ENCODE results near the gene CYTH3. TPM values are rescaled to one million over a fixed set of nuclear protein-coding genes. Genes with fewer than 3 reads are reported as not detected.
"Not testable (repeated sequence)": the region's sequence is repeated elsewhere in the genome, so short reads cannot be mapped to it uniquely, and the experiment has no call there.

The CYTH3 gene
- total RNA-seq, 1 donor from 2014 or later = 29.5 TPM

- Histone ChIP-seq H3K27me3 (no peaks in the 10 kb centered on the region), H3K4me3 (no peak overlapping the region)
Measured at GRCh38 chr7:6232116-6232515, 40.3 kb downstream of the CYTH3 start.

GRCh38 chr7:6231184-6231583 lies 41.2 kb downstream of the CYTH3 start:
- no peak for DNase-seq (ENCODE audit: extremely low spot score in 2 of 2)
- no peak overlapping the region for H3K27ac ChIP-seq
- no peaks in the 10 kb centered on the region for H3K9me3 ChIP-seq
- H3K36me3 ChIP-seq = no peaks in the 10 kb centered on the region
- no peaks in the 10 kb centered on the region for H3K27me3 ChIP-seq
- no peak overlapping the region for H3K4me3 ChIP-seq
- intact Hi-C loops (cut with DNase I) = no loop called here
- H3K4me1 ChIP-seq = peaks cover 51% of the 10 kb centered on the region
- TF ChIP-seq POLR2AphosphoS5 (IDR thresholded peaks at IDR 0.05; ENCODE audit: insufficient read depth in 1 of 2, low read depth in 1 of 2) = no peak
- no peak for TF ChIP-seq POLR2A (IDR thresholded peaks at IDR 0.05)
- TF ChIP-seq CTCF (IDR thresholded peaks at IDR 0.05) = no peak

More at GRCh38 chr7:6232116-6232515, 40.3 kb downstream of the CYTH3 start:
- intact Hi-C loops (cut with DNase I) = no loop called here
- TF ChIP-seq CTCF (IDR thresholded peaks at IDR 0.05) (no peak), POLR2AphosphoS5 (IDR thresholded peaks at IDR 0.05; ENCODE audit: insufficient read depth in 1 of 2, low read depth in 1 of 2) (no peak)
- Histone ChIP-seq H3K27ac (no peak overlapping the region), H3K4me1 (peaks cover 41% of the 10 kb centered on the region), H3K9me3 (no peaks in the 10 kb centered on the region), H3K36me3 (no peaks in the 10 kb centered on the region)
- no peak for DNase-seq (ENCODE audit: extremely low spot score in 2 of 2)

- not testable (repeated sequence) for H3K27me3 ChIP-seq
- peaks cover 58% of the 10 kb centered on the region for H3K4me1 ChIP-seq
- intact Hi-C loops (cut with DNase I) = loop anchor here (5.0 kb wide), 1 partner anchor 43 kb away; the partner anchor contains the start of gene CYTH3
Measured at GRCh38 chr7:6229284-6229683, 43.1 kb downstream of the CYTH3 start.

GRCh38 chr7:6228361-6229229 lies 43.8 kb downstream of the CYTH3 start:
- H3K27me3 ChIP-seq = no peaks in the 10 kb centered on the region
- no peak overlapping the region for H3K4me3 ChIP-seq
- H3K9me3 ChIP-seq = no peaks in the 10 kb centered on the region
- no peak for DNase-seq (ENCODE audit: extremely low spot score in 2 of 2)
- H3K36me3 ChIP-seq = no peaks in the 10 kb centered on the region
- intact Hi-C loops (cut with DNase I) = loop anchor here (5.0 kb wide), 1 partner anchor 44 kb away; the partner anchor contains the start of gene CYTH3
- H3K27ac ChIP-seq = peak overlapping the region; percentile 68
- no peak for TF ChIP-seq POLR2AphosphoS5 (IDR thresholded peaks at IDR 0.05; ENCODE audit: insufficient read depth in 1 of 2, low read depth in 1 of 2)
- TF ChIP-seq CTCF (IDR thresholded peaks at IDR 0.05) = no peak
- TF ChIP-seq POLR2A (IDR thresholded peaks at IDR 0.05) = no peak
- H3K4me1 ChIP-seq = peaks cover 58% of the 10 kb centered on the region

More at GRCh38 chr7:6229284-6229683, 43.1 kb downstream of the CYTH3 start:
- not testable (repeated sequence) for DNase-seq (ENCODE audit: extremely low spot score in 2 of 2); H3K9me3 ChIP-seq; H3K36me3 ChIP-seq; H3K4me3 ChIP-seq
- peak overlapping the region; percentile 36 for H3K27ac ChIP-seq

- no peaks in the 10 kb centered on the region for H3K36me3 ChIP-seq
- H3K4me3 ChIP-seq = no peak overlapping the region
- TF ChIP-seq POLR2A (IDR thresholded peaks at IDR 0.05) = no peak
- no peak for TF ChIP-seq CTCF (IDR thresholded peaks at IDR 0.05)
- peak in 1 of 2 donors; percentile 10 for TF ChIP-seq POLR2AphosphoS5 (IDR thresholded peaks at IDR 0.05; ENCODE audit: insufficient read depth in 1 of 2, low read depth in 1 of 2)
- intact Hi-C loops (cut with DNase I) = loop anchor here (5.0 kb wide), 1 partner anchor 45 kb away; the partner anchor contains the start of gene CYTH3
- no peak for DNase-seq (ENCODE audit: extremely low spot score in 2 of 2)
- no peaks in the 10 kb centered on the region for H3K27me3 ChIP-seq
- H3K9me3 ChIP-seq = no peaks in the 10 kb centered on the region
- peaks cover 49% of the 10 kb centered on the region for H3K4me1 ChIP-seq
- peak overlapping the region; percentile 68 for H3K27ac ChIP-seq
Measured at GRCh38 chr7:6227294-6227846, 45.1 kb downstream of the CYTH3 start.

Measured in vagina (tissue), 2 donors.